GM23338 (cell line): ENCODE results near the gene DNAL1. TPM values are rescaled to one million over a fixed set of nuclear protein-coding genes. Genes with fewer than 3 reads are reported as not detected.

Experiments
- ATAC-seq: fragments of 200-7000 bp; cut with Tn5 transposase; 3 replicates; pipeline ENCODE4 v1.9.1; 2020
- DNase-seq: peaks from one replicate; pipeline ENCODE4 v3.0.0-alpha.2; 2015; ENCODE audit warnings: low spot score
- H2AFZ ChIP-seq: fragments of 200-600 bp; sonication (generic); 2 replicates; pipeline ENCODE4 v1.8.0; 2016; ENCODE audit warnings: antibody characterized with exemption, mild to moderate bottlenecking, moderate library complexity
- H3F3A ChIP-seq: fragments of 200-600 bp; sonication (generic); replicated peaks from 2 replicates; pipeline ENCODE4 v1.8.0; 2017; ENCODE audit warnings: antibody characterized with exemption, mixed run types, low read depth
- H3K27ac ChIP-seq: fragments of 200-600 bp; sonication (generic); 2 replicates; pipeline ENCODE4 v1.6.1; 2016; ENCODE audit warnings: low read depth
- H3K27me3 ChIP-seq: fragments of 200-600 bp; sonication (generic); 2 replicates; pipeline ENCODE4 v1.8.0; 2016; ENCODE audit warnings: mild to moderate bottlenecking, mixed run types, moderate library complexity; ENCODE audit not compliant: insufficient read depth
- H3K36me3 ChIP-seq: fragments of 200-600 bp; sonication (generic); 2 replicates; pipeline ENCODE4 v1.8.0; 2016; ENCODE audit warnings: mild to moderate bottlenecking; ENCODE audit not compliant: insufficient read depth
- H3K4me1 ChIP-seq: fragments of 200-600 bp; sonication (generic); 2 replicates; pipeline ENCODE4 v1.8.0; 2016; ENCODE audit warnings: mild to moderate bottlenecking, moderate library complexity; ENCODE audit not compliant: insufficient read depth
- H3K4me2 ChIP-seq: fragments of 200-600 bp; sonication (generic); 2 replicates; pipeline ENCODE4 v1.7.1; 2017; ENCODE audit warnings: mixed run types
- H3K4me3 ChIP-seq: fragments of 200-600 bp; sonication (generic); 2 replicates; pipeline ENCODE4 v1.6.1; 2016; ENCODE audit warnings: mixed run types
- H3K79me2 ChIP-seq: fragments of 200-600 bp; sonication (generic); replicated peaks from 2 replicates; pipeline ENCODE4 v1.8.0; 2017; ENCODE audit warnings: mild to moderate bottlenecking; ENCODE audit not compliant: insufficient read depth
- H3K9me2 ChIP-seq: fragments of 200-600 bp; sonication (generic); 2 replicates; pipeline ENCODE4 v1.8.0; 2017; ENCODE audit not compliant: insufficient read depth
- H4K20me1 ChIP-seq: fragments of 200-600 bp; sonication (generic); replicated peaks from 2 replicates; pipeline ENCODE4 v1.8.0; 2017; ENCODE audit warnings: mild to moderate bottlenecking; ENCODE audit not compliant: insufficient read depth
- H3K27ac Mint-ChIP-seq: 2 replicates; pipeline ENCODE4 v1.8.0; 2020; ENCODE audit warnings: inconsistent platforms, mild to moderate bottlenecking, moderate library complexity, mixed read lengths
- H3K27me3 Mint-ChIP-seq: 3 replicates; pipeline ENCODE4 v1.8.0; 2022; ENCODE audit warnings: low read depth, mild to moderate bottlenecking, moderate library complexity, mixed read lengths, inconsistent platforms; ENCODE audit not compliant: insufficient read depth, poor library complexity
- H3K36me3 Mint-ChIP-seq: 3 replicates; pipeline ENCODE4 v1.8.0; 2021; ENCODE audit warnings: low read depth, mild to moderate bottlenecking, inconsistent platforms, moderate library complexity, mixed read lengths
- H3K4me1 Mint-ChIP-seq: 3 replicates; pipeline ENCODE4 v1.8.0; 2020; ENCODE audit warnings: mild to moderate bottlenecking, inconsistent platforms, mixed read lengths
- H3K4me3 Mint-ChIP-seq: 3 replicates; pipeline ENCODE4 v1.8.0; 2021; ENCODE audit warnings: moderate library complexity, mild to moderate bottlenecking, inconsistent platforms, mixed read lengths
- H3K9me3 Mint-ChIP-seq: 3 replicates; pipeline ENCODE4 v1.8.0; 2020; ENCODE audit warnings: moderate library complexity, mild to moderate bottlenecking, inconsistent platforms, mixed read lengths
- CREB1 ChIP-seq: fragments of 250-450 bp; sonication (Bioruptor Pico); IDR thresholded peaks from 2 replicates; pipeline ENCODE4 v1.5.0; 2020; ENCODE audit warnings: low read depth, mild to moderate bottlenecking, moderate library complexity
- CTCF ChIP-seq, 2 experiments: fragments of 200-600 bp in 1 of 2; sonication (generic) in 1 of 2; conservative IDR thresholded peaks; 2 replicates each; pipeline versions ENCODE4 v1.5.1 to v1.6.1; 2016 to 2017; ENCODE audit warnings: antibody characterized with exemption in 2 of 2, low read depth in 2 of 2, mild to moderate bottlenecking in 2 of 2, moderate library complexity in 1 of 2
- EZH2 ChIP-seq: fragments of 200-600 bp; sonication (generic); IDR thresholded peaks from one replicate; pipeline ENCODE4 v1.8.0; 2017; ENCODE audit warnings: antibody characterized with exemption, mild to moderate bottlenecking, low read depth; ENCODE audit not compliant: unreplicated experiment
- EZH2phosphoT487 ChIP-seq: fragments of 200-600 bp; sonication (generic); IDR thresholded peaks from one replicate; pipeline ENCODE4 v1.8.1; 2018; ENCODE audit warnings: antibody characterized with exemption; ENCODE audit not compliant: unreplicated experiment
- JUNB ChIP-seq: IDR thresholded peaks from one replicate; pipeline ENCODE4 v1.6.1; 2016; ENCODE audit warnings: antibody characterized with exemption; ENCODE audit not compliant: unreplicated experiment
- NANOG ChIP-seq: IDR thresholded peaks from 2 replicates; pipeline ENCODE4 v1.6.1; 2016; ENCODE audit warnings: antibody characterized with exemption, borderline replicate concordance
- POLR2AphosphoS5 ChIP-seq: IDR thresholded peaks from 2 replicates; pipeline ENCODE4 v1.6.1; 2016; ENCODE audit warnings: antibody characterized with exemption, low read depth
- REST ChIP-seq: IDR thresholded peaks from one replicate; pipeline ENCODE4 v1.6.1; 2018; ENCODE audit warnings: antibody characterized with exemption; ENCODE audit not compliant: unreplicated experiment
- STAT1 ChIP-seq: IDR thresholded peaks from one replicate; pipeline ENCODE4 v1.6.1; 2016; ENCODE audit warnings: antibody characterized with exemption; ENCODE audit not compliant: unreplicated experiment
- ZNF114 ChIP-seq: fragments of 250-450 bp; sonication (Bioruptor Pico); IDR thresholded peaks from 2 replicates; pipeline ENCODE4 v1.5.0; 2020; ENCODE audit warnings: mild to moderate bottlenecking, moderate library complexity
- ZNF331 ChIP-seq: fragments of 250-450 bp; sonication (Bioruptor Pico); IDR thresholded peaks from 2 replicates; pipeline ENCODE4 v1.5.0; 2020; ENCODE audit warnings: low read depth, mild to moderate bottlenecking, moderate library complexity
- polyA plus RNA-seq: library from polyadenylated mRNA; unstranded; fragments of >200 nt; fragmentation: Nextera tagmentation; extraction: Ambion mirVana; gene quantifications from 2 replicates; pipeline ENCODE4 v1.2.1, GENCODE V29; 2016
- total RNA-seq: library from RNA; depleted of rRNA; stranded (reverse); fragments of >200 nt; shearing (Covaris generic); gene quantifications from 2 replicates; pipeline ENCODE4 v1.2.3, GENCODE V29; 2014
- TF ChIP-seq, protein P1 (sequence below): fragments of 250-450 bp; sonication (Bioruptor Pico); IDR thresholded peaks from 2 replicates; pipeline ENCODE4 v1.5.0; 2020; ENCODE audit warnings: mild to moderate bottlenecking, moderate library complexity
- TF ChIP-seq, protein P2 (sequence below): IDR thresholded peaks from 2 replicates; pipeline ENCODE4 v1.6.1; 2016; ENCODE audit warnings: antibody characterized with exemption

DNAL1 gene
- total and polyA plus RNA-seq, 2 experiments from 2014 or later, result 7.6 to 29.3 TPM

GRCh38 chr14:73645248-73645610, 443 bp downstream of the DNAL1 start:
- Histone ChIP-seq H3K36me3 (no peaks in the 10 kb centered on the region), H3K9me2 (no peaks in the 10 kb centered on the region), H3K27me3 (no peaks in the 10 kb centered on the region), H2AFZ (peak overlapping the region; percentile 96), H3K4me2 (peak overlapping the region; percentile 92), H3K79me2 (peaks cover 11% of the 10 kb centered on the region), H3K27ac (no peak overlapping the region), H3K4me3 (peak overlapping the region; percentile 81), H3K4me1 (peaks cover 13% of the 10 kb centered on the region; the same call in 1 of the 2 replicates), H3F3A (no peaks in the 10 kb centered on the region; the same call in 1 of the 2 replicates), H4K20me1 (no peaks in the 10 kb centered on the region)
- TF ChIP-seq POLR2AphosphoS5 (no peak), ZNF331 (CRISPR knock-in tag) (no peak), REST (no peak), JUNB (no peak), ZNF114 (CRISPR knock-in tag) (no peak), STAT1 (no peak), EZH2 (no peak), CREB1 (CRISPR knock-in tag) (no peak), EZH2phosphoT487 (no peak), CTCF (conservative IDR thresholded peaks at IDR 0.05; ENCODE audit: low read depth in 2 of 2) (no peak), NANOG (no peak)
- TF ChIP-seq, protein P1, sequence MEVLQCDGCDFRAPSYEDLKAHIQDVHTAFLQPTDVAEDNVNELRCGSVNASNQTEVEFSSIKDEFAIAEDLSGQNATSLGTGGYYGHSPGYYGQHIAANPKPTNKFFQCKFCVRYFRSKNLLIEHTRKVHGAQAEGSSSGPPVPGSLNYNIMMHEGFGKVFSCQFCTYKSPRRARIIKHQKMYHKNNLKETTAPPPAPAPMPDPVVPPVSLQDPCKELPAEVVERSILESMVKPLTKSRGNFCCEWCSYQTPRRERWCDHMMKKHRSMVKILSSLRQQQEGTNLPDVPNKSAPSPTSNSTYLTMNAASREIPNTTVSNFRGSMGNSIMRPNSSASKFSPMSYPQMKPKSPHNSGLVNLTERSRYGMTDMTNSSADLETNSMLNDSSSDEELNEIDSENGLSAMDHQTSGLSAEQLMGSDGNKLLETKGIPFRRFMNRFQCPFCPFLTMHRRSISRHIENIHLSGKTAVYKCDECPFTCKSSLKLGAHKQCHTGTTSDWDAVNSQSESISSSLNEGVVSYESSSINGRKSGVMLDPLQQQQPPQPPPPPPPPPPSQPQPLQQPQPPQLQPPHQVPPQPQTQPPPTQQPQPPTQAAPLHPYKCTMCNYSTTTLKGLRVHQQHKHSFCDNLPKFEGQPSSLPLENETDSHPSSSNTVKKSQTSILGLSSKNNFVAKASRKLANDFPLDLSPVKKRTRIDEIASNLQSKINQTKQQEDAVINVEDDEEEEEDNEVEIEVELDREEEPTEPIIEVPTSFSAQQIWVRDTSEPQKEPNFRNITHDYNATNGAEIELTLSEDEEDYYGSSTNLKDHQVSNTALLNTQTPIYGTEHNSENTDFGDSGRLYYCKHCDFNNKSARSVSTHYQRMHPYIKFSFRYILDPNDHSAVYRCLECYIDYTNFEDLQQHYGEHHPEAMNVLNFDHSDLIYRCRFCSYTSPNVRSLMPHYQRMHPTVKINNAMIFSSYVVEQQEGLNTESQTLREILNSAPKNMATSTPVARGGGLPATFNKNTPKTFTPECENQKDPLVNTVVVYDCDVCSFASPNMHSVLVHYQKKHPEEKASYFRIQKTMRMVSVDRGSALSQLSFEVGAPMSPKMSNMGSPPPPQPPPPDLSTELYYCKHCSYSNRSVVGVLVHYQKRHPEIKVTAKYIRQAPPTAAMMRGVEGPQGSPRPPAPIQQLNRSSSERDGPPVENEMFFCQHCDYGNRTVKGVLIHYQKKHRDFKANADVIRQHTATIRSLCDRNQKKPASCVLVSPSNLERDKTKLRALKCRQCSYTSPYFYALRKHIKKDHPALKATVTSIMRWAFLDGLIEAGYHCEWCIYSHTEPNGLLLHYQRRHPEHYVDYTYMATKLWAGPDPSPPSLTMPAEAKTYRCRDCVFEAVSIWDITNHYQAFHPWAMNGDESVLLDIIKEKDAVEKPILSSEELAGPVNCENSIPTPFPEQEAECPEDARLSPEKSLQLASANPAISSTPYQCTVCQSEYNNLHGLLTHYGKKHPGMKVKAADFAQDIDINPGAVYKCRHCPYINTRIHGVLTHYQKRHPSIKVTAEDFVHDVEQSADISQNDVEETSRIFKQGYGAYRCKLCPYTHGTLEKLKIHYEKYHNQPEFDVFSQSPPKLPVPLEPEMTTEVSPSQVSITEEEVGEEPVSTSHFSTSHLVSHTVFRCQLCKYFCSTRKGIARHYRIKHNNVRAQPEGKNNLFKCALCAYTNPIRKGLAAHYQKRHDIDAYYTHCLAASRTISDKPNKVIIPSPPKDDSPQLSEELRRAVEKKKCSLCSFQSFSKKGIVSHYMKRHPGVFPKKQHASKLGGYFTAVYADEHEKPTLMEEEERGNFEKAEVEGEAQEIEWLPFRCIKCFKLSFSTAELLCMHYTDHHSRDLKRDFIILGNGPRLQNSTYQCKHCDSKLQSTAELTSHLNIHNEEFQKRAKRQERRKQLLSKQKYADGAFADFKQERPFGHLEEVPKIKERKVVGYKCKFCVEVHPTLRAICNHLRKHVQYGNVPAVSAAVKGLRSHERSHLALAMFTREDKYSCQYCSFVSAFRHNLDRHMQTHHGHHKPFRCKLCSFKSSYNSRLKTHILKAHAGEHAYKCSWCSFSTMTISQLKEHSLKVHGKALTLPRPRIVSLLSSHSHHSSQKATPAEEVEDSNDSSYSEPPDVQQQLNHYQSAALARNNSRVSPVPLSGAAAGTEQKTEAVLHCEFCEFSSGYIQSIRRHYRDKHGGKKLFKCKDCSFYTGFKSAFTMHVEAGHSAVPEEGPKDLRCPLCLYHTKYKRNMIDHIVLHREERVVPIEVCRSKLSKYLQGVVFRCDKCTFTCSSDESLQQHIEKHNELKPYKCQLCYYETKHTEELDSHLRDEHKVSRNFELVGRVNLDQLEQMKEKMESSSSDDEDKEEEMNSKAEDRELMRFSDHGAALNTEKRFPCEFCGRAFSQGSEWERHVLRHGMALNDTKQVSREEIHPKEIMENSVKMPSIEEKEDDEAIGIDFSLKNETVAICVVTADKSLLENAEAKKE (CRISPR knock-in tag), result no peak
- TF ChIP-seq, protein P2, sequence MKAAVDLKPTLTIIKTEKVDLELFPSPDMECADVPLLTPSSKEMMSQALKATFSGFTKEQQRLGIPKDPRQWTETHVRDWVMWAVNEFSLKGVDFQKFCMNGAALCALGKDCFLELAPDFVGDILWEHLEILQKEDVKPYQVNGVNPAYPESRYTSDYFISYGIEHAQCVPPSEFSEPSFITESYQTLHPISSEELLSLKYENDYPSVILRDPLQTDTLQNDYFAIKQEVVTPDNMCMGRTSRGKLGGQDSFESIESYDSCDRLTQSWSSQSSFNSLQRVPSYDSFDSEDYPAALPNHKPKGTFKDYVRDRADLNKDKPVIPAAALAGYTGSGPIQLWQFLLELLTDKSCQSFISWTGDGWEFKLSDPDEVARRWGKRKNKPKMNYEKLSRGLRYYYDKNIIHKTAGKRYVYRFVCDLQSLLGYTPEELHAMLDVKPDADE, result no peak
- no peak for DNase-seq
- H3K27ac Mint-ChIP-seq, result peak overlapping the region; percentile 64
- no peaks in the 10 kb centered on the region; the same call in 1 of the 3 replicates for H3K9me3 Mint-ChIP-seq
- H3K4me3 Mint-ChIP-seq, result peak overlapping the region; percentile 95
- ATAC-seq, result no peak
- peaks cover 5% of the 10 kb centered on the region for H3K27me3 Mint-ChIP-seq
- no peaks in the 10 kb centered on the region for H3K36me3 Mint-ChIP-seq
- peaks cover 21% of the 10 kb centered on the region; the same call in 2 of the 3 replicates for H3K4me1 Mint-ChIP-seq
